Activated CD8-positive, alpha-beta T cell treated with anti-CD3 and anti-CD28 coated beads for 36 hours (primary cell): ENCODE results near the gene LTB. TPM values are rescaled to one million over a fixed set of nuclear protein-coding genes. Genes with fewer than 3 reads are reported as not detected.

Experiments used
- ATAC-seq: fragments of 200-7000 bp; cut with Tn5 transposase; one replicate; pipeline ENCODE4 v1.10.0; 2021; ENCODE audit warnings: mild to moderate bottlenecking, moderate library complexity
- CTCF ChIA-PET: fragments of 350-600 bp; sonication (Branson Sonifier 250); formaldehyde crosslinking; loops from one replicate; lab custom pipeline; 2021; ENCODE audit warnings: antibody characterized with exemption; lab: Charles Lee
- POLR2A ChIA-PET: fragments of 350-600 bp; sonication (Branson Sonifier 250); formaldehyde crosslinking; loops from one replicate; lab custom pipeline; 2021; ENCODE audit warnings: antibody characterized with exemption; lab: Charles Lee
- DNase-seq: peaks from one replicate; pipeline ENCODE4 v3.0.0-alpha.2; 2020
- H3K27ac Mint-ChIP-seq: one replicate; pipeline ENCODE4 v1.8.0; 2021; ENCODE audit warnings: mild to moderate bottlenecking, mixed read lengths
- H3K27me3 Mint-ChIP-seq: one replicate; pipeline ENCODE4 v1.8.0; 2021; ENCODE audit warnings: mixed read lengths
- H3K36me3 Mint-ChIP-seq: one replicate; pipeline ENCODE4 v1.8.0; 2021; ENCODE audit warnings: low read depth, mixed read lengths
- H3K4me1 Mint-ChIP-seq: one replicate; pipeline ENCODE4 v1.8.0; 2021; ENCODE audit warnings: low read depth, mixed read lengths
- H3K4me3 Mint-ChIP-seq: one replicate; pipeline ENCODE4 v1.8.0; 2021; ENCODE audit warnings: mild to moderate bottlenecking, moderate library complexity, mixed read lengths
- H3K9me3 Mint-ChIP-seq: one replicate; pipeline ENCODE4 v1.8.0; 2021; ENCODE audit warnings: mixed read lengths
- intact Hi-C: fragments of 100-400 bp; cut with micrococcal nuclease; formaldehyde crosslinking; loops from one replicate; pipeline ENCODE4 v1.10.0; 2022
- total RNA-seq, 2 experiments: library from RNA; stranded (reverse); gene quantifications; one replicate each; pipeline ENCODE4 v1.2.3, GENCODE V29; 2021
- TF ChIP-seq, protein P1 (sequence below): fragments of 200-600 bp; IDR thresholded peaks from one replicate; pipeline ENCODE4 v1.8.0; 2022; ENCODE audit warnings: antibody characterized with exemption, mild to moderate bottlenecking

Gene LTB
- total RNA-seq, 2 experiments from 2014 or later, result 368 to 375 TPM

GRCh38 chr6:31545291-31545690, 36.9 kb downstream of the LTB start:
- ChIA-PET CTCF (interaction anchor here (0.9 to 56.2 kb wide), 5 partner anchors 14 to 112 kb away, joined by 3 to 2542 read pairs (median 7); partner anchors contain the start of genes LST1, LTB, MICB and NCR3), POLR2A (interaction anchor here (1.1 to 5.0 kb wide), 5 partner anchors 31 to 78 kb away, joined by 3 to 57 read pairs (median 8); partner anchors contain the start of genes LTB, NCR3 and TNF)
- H3K9me3 Mint-ChIP-seq, result no peaks in the 10 kb centered on the region
- H3K27ac Mint-ChIP-seq, result no peak overlapping the region
- peaks cover 35% of the 10 kb centered on the region for H3K4me1 Mint-ChIP-seq
- peaks cover 24% of the 10 kb centered on the region for H3K36me3 Mint-ChIP-seq
- no peak for DNase-seq
- no peaks in the 10 kb centered on the region for H3K27me3 Mint-ChIP-seq
- intact Hi-C loops, result loop anchor here (5.0 to 10.0 kb wide), 3 partner anchors 37 to 190 kb away; partner anchors contain the start of genes C6orf47, CLIC1, CSNK2B and GPANK1
- TF ChIP-seq, protein P1, sequence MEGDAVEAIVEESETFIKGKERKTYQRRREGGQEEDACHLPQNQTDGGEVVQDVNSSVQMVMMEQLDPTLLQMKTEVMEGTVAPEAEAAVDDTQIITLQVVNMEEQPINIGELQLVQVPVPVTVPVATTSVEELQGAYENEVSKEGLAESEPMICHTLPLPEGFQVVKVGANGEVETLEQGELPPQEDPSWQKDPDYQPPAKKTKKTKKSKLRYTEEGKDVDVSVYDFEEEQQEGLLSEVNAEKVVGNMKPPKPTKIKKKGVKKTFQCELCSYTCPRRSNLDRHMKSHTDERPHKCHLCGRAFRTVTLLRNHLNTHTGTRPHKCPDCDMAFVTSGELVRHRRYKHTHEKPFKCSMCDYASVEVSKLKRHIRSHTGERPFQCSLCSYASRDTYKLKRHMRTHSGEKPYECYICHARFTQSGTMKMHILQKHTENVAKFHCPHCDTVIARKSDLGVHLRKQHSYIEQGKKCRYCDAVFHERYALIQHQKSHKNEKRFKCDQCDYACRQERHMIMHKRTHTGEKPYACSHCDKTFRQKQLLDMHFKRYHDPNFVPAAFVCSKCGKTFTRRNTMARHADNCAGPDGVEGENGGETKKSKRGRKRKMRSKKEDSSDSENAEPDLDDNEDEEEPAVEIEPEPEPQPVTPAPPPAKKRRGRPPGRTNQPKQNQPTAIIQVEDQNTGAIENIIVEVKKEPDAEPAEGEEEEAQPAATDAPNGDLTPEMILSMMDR, result no peak
- no peak for ATAC-seq
- no peak overlapping the region for H3K4me3 Mint-ChIP-seq

GRCh38 chr6:31544676-31545075, 37.5 kb downstream of the LTB start:
- H3K27me3 Mint-ChIP-seq, result no peaks in the 10 kb centered on the region
- ChIA-PET POLR2A (interaction anchor here (1.1 to 5.0 kb wide), 3 partner anchors 31 to 53 kb away, joined by 5 to 57 read pairs (median 32); partner anchors contain the start of genes NCR3 and TNF), CTCF (interaction anchor here (1.0 to 56.2 kb wide), 3 partner anchors 47 to 145 kb away, joined by 3 to 2542 read pairs (median 8); partner anchors contain the start of genes LST1, LTB, NCR3 and TNF)
- no peak overlapping the region for H3K27ac Mint-ChIP-seq
- peaks cover 37% of the 10 kb centered on the region for H3K4me1 Mint-ChIP-seq
- ATAC-seq (no peak), DNase-seq (no peak)
- TF ChIP-seq, protein P1, result no peak
- no peak overlapping the region for H3K4me3 Mint-ChIP-seq
- H3K9me3 Mint-ChIP-seq, result no peaks in the 10 kb centered on the region
- H3K36me3 Mint-ChIP-seq, result peaks cover 30% of the 10 kb centered on the region
- intact Hi-C loops, result loop anchor here (5.0 to 10.0 kb wide), 3 partner anchors 38 to 190 kb away; partner anchors contain the start of genes C6orf47, CLIC1, CSNK2B and GPANK1

- Mint-ChIP-seq H3K9me3 (no peaks in the 10 kb centered on the region), H3K4me3 (peak overlapping the region; percentile 81), H3K27me3 (no peaks in the 10 kb centered on the region), H3K36me3 (peaks cover 31% of the 10 kb centered on the region), H3K27ac (no peak overlapping the region), H3K4me1 (peaks cover 41% of the 10 kb centered on the region)
- intact Hi-C loops, result loop anchor here (10.0 kb wide), 2 partner anchors 121 to 191 kb away; partner anchors contain the start of genes C6orf47, CLIC1, CSNK2B and GPANK1
- POLR2A ChIA-PET, result interaction anchor here (0.6 to 6.0 kb wide), 6 partner anchors 9 to 121 kb away, joined by 3 to 97 read pairs (median 4); partner anchors contain the start of genes GPANK1, LTB and TNF
- TF ChIP-seq, protein P1, result no peak
- no peak for DNase-seq
- no peak for ATAC-seq
- CTCF ChIA-PET, result interaction anchor here (1.0 to 56.2 kb wide), 5 partner anchors 7 to 51 kb away, joined by 3 to 2542 read pairs (median 8); partner anchors contain the start of genes LST1, LTB, NCR3 and TNF
Observed at GRCh38 chr6:31543639-31544038, 38.6 kb downstream of the LTB start.

DNA sequence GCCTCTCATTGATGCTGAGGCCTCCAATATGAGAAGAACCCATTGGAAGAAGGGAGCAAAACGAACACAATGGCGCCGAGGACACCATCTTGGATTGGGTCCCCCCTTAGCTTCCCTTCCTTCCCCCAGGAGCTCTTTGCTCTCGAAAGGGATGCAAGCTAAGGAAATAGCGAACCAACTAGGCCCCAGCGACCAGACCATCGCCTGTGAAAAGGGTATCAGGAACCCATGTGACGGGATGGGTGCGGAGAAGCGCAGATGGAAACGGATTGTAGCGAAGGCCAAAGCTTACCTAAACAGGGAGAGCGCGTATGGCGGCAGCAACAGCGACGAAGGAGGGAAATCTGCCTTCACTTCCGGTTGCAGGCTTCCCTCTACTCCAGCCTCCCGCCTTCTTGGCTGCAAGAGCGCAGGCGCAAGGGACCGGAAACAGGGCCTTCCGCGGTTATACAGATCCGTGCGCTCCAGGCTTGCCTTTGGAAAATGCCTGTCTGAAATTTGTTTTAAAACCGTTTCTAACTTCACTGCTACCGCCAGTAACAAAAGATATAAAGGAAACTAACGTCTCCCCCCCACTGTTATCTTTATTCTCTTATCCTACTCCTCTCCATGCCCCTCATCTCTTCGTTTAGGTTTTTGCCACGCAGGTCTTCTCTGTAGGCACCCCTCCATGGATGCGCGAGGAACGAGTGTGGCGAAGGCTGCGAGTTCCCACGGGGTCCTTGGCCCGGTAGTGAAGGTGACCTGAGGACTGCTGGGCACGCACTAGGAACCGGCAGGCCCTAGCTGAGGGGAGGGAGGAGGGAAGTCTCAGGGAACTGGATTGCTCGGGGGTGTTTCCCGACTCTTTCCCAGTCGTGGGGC, 40.3 kb downstream of the LTB start, which contains the start of gene DDX39B:
TSS of gene DDX39B (minus strand) at position 346 of the 864 bp plus-strand sequence. CDS start 1,471 bp downstream, outside the sequence.
- CTCF ChIA-PET, result interaction anchor here (1.0 to 56.2 kb wide), 10 partner anchors 9 to 142 kb away, joined by 5 to 2542 read pairs (median 6); partner anchors contain the start of genes LST1, LTB, NCR3 and TNF
- TF ChIP-seq, protein P1, result no peak
- peak; percentile 79 for ATAC-seq
- DNase-seq, result peak; percentile 95
- POLR2A ChIA-PET, result interaction anchor here (0.6 to 6.0 kb wide), 51 partner anchors 10 to 1311 kb away, joined by 3 to 97 read pairs (median 4); partner anchors contain the start of genes AIF1, C6orf47, CSNK2B and DXO
- Mint-ChIP-seq H3K27me3 (no peaks in the 10 kb centered on the region), H3K27ac (peak within 1 kb of the TSS; percentile 95), H3K9me3 (no peaks in the 10 kb centered on the region), H3K4me1 (peaks cover 43% of the 10 kb centered on the region), H3K36me3 (peaks cover 40% of the 10 kb centered on the region), H3K4me3 (peak within 1 kb of the TSS; percentile 81)
- intact Hi-C loops, result loop anchor here (2.0 to 10.0 kb wide), 3 partner anchors 49 to 193 kb away; partner anchors contain the start of genes C6orf47, CLIC1, CSNK2B and GPANK1
